H9 (cell line): ENCODE data around the gene METTL22. TPM values are rescaled to one million over a fixed set of nuclear protein-coding genes. Genes with fewer than 3 reads are reported as not detected.

ENCODE experiments used
- DNase-seq: peaks from one replicate; pipeline ENCODE4 v3.0.0-alpha.2; 2017
- H2AFZ ChIP-seq: one replicate; pipeline ENCODE4 v1.6.1; 2013; ENCODE audit warnings: mild to moderate bottlenecking, low read length, control low read depth, moderate library complexity
- H2AK5ac ChIP-seq: 2 replicates; pipeline ENCODE4 v1.6.1; 2013; ENCODE audit warnings: low read length, control low read depth, mixed read lengths; ENCODE audit not compliant: insufficient read length
- H2BK120ac ChIP-seq: one replicate; pipeline ENCODE4 v1.6.1; 2013; ENCODE audit warnings: low read depth, mild to moderate bottlenecking, low read length, control low read depth, inconsistent platforms; ENCODE audit not compliant: poor library complexity, severe bottlenecking
- H2BK12ac ChIP-seq: 2 replicates; pipeline ENCODE4 v1.6.1; 2013; ENCODE audit warnings: low read length, control low read depth, mixed read lengths, low read depth; ENCODE audit not compliant: insufficient read length
- H2BK15ac ChIP-seq: 2 replicates; pipeline ENCODE4 v1.6.1; 2013; ENCODE audit warnings: low read depth, low read length, control low read depth
- H2BK20ac ChIP-seq: one replicate; pipeline ENCODE4 v1.6.1; 2013; ENCODE audit warnings: low read depth, mild to moderate bottlenecking, low read length, control low read depth, inconsistent platforms; ENCODE audit not compliant: poor library complexity, severe bottlenecking
- H2BK5ac ChIP-seq: 2 replicates; pipeline ENCODE4 v1.6.1; 2013; ENCODE audit warnings: low read length, control low read depth, mixed read lengths; ENCODE audit not compliant: insufficient read length
- H3K14ac ChIP-seq: 2 replicates; pipeline ENCODE4 v1.6.1; 2013; ENCODE audit warnings: low read length, control low read depth; ENCODE audit not compliant: insufficient read depth
- H3K18ac ChIP-seq: 2 replicates; pipeline ENCODE4 v1.6.1; 2013; ENCODE audit warnings: low read depth, mild to moderate bottlenecking, mixed read lengths, low read length, control low read depth; ENCODE audit not compliant: insufficient read length
- H3K23ac ChIP-seq: 2 replicates; pipeline ENCODE4 v1.6.1; 2013; ENCODE audit warnings: low read length, control low read depth, mixed read lengths, low read depth; ENCODE audit not compliant: insufficient read length
- H3K23me2 ChIP-seq: 2 replicates; pipeline ENCODE4 v1.6.1; 2013; ENCODE audit warnings: low read depth, mild to moderate bottlenecking, mixed read lengths, low read length, control low read depth; ENCODE audit not compliant: insufficient read length, poor library complexity, severe bottlenecking
- H3K27ac ChIP-seq: 2 replicates; pipeline ENCODE4 v1.5.1; 2013; ENCODE audit warnings: low read length, control low read depth, mixed read lengths, low read depth; ENCODE audit not compliant: insufficient read length
- H3K27me3 ChIP-seq: 2 replicates; pipeline ENCODE4 v1.6.1; 2013; ENCODE audit warnings: low read length, control low read depth, inconsistent platforms; ENCODE audit not compliant: insufficient read depth
- H3K4ac ChIP-seq: 2 replicates; pipeline ENCODE4 v1.6.1; 2013; ENCODE audit warnings: low read depth, mild to moderate bottlenecking, control low read depth, inconsistent platforms, low read length, moderate library complexity
- H3K4me1 ChIP-seq: 2 replicates; pipeline ENCODE4 v1.6.1; 2013; ENCODE audit warnings: low read length, control low read depth, inconsistent platforms; ENCODE audit not compliant: insufficient read depth
- H3K4me2 ChIP-seq: 2 replicates; pipeline ENCODE4 v1.6.1; 2013; ENCODE audit warnings: low read length, control low read depth, mixed read lengths; ENCODE audit not compliant: insufficient read length, insufficient read depth
- H3K56ac ChIP-seq: 2 replicates; pipeline ENCODE4 v1.6.1; 2013; ENCODE audit warnings: low read depth, mild to moderate bottlenecking, mixed read lengths, low read length, control low read depth; ENCODE audit not compliant: insufficient read length
- H3K79me1 ChIP-seq: 2 replicates; pipeline ENCODE4 v1.6.1; 2013; ENCODE audit warnings: low read depth, mild to moderate bottlenecking, moderate library complexity, low read length, control low read depth, inconsistent platforms; ENCODE audit not compliant: insufficient read depth, poor library complexity, severe bottlenecking
- H3K79me2 ChIP-seq: 2 replicates; pipeline ENCODE4 v1.6.1; 2013; ENCODE audit warnings: low read length, control low read depth, inconsistent platforms; ENCODE audit not compliant: insufficient read depth
- H3K9ac ChIP-seq: 2 replicates; pipeline ENCODE4 v1.6.1; 2013; ENCODE audit warnings: low read length, control low read depth, mixed read lengths; ENCODE audit not compliant: insufficient read length; ENCODE audit errors: extremely low read depth
- H3K9me3 ChIP-seq: one replicate; pipeline ENCODE4 v1.6.1; 2013; ENCODE audit warnings: low read depth, low read length, inconsistent platforms; ENCODE audit not compliant: control insufficient read depth
- H3T11ph ChIP-seq: one replicate; pipeline ENCODE4 v1.6.1; 2013; ENCODE audit warnings: mild to moderate bottlenecking, low read length, control low read depth, inconsistent platforms
- H4K20me1 ChIP-seq: one replicate; pipeline ENCODE4 v1.6.1; 2013; ENCODE audit not compliant: control insufficient read depth, insufficient read length, insufficient read depth
- H4K5ac ChIP-seq: 2 replicates; pipeline ENCODE4 v1.6.1; 2013; ENCODE audit warnings: low read depth, mild to moderate bottlenecking, mixed read lengths, low read length, control low read depth; ENCODE audit not compliant: insufficient read length
- H4K8ac ChIP-seq: replicated peaks from 2 replicates; pipeline ENCODE4 v1.6.1; 2013; ENCODE audit warnings: low read length, control low read depth, mixed read lengths, low read depth; ENCODE audit not compliant: insufficient read length
- H4K91ac ChIP-seq: 2 replicates; pipeline ENCODE4 v1.6.1; 2013; ENCODE audit warnings: low read depth, mild to moderate bottlenecking, moderate library complexity, mixed read lengths, low read length, control low read depth; ENCODE audit not compliant: insufficient read length
- H3K27ac Mint-ChIP-seq, 3 experiments: 2 replicates in 2 of 3; 3 replicates in 1 of 3; pipeline ENCODE4 v1.8.0; 2020 to 2021; ENCODE audit warnings: mixed read lengths in 3 of 3, mild to moderate bottlenecking in 1 of 3, moderate library complexity in 1 of 3
- H3K27me3 Mint-ChIP-seq: 2 replicates; pipeline ENCODE4 v1.8.0; 2021; ENCODE audit warnings: low read depth, mild to moderate bottlenecking, moderate library complexity, mixed read lengths
- H3K36me3 Mint-ChIP-seq, 3 experiments: 2 replicates in 2 of 3; 3 replicates in 1 of 3; pipeline ENCODE4 v1.8.0; 2020 to 2021; ENCODE audit warnings: low read depth in 3 of 3, mixed read lengths in 3 of 3; ENCODE audit not compliant: insufficient read depth in 1 of 3
- H3K4me1 Mint-ChIP-seq, 2 experiments: 2 replicates each; pipeline ENCODE4 v1.8.0; 2020; ENCODE audit warnings: mixed read lengths in 2 of 2
- H3K4me3 Mint-ChIP-seq, 2 experiments: 2 replicates in 1 of 2; 3 replicates in 1 of 2; pipeline ENCODE4 v1.8.0; 2020 to 2021; ENCODE audit warnings: mild to moderate bottlenecking in 2 of 2, mixed read lengths in 2 of 2, moderate library complexity in 1 of 2
- H3K9me3 Mint-ChIP-seq, 2 experiments: 2 replicates in 1 of 2; 3 replicates in 1 of 2; pipeline ENCODE4 v1.8.0; 2020; ENCODE audit warnings: mild to moderate bottlenecking in 2 of 2, mixed read lengths in 2 of 2, moderate library complexity in 1 of 2
- CTCF ChIP-seq: fragments of 200-600 bp; sonication (generic); conservative IDR thresholded peaks from 3 replicates; pipeline ENCODE4 v1.8.0; 2021; ENCODE audit warnings: antibody characterized with exemption, mild to moderate bottlenecking
- WGBS: extraction: QIAGEN DNeasy Blood & Tissue Kit; methylation state at CpG from one replicate; pipeline ENCODE4 v1.1.7; 2013; ENCODE audit warnings: missing lambda C conversion rate, low lambda C conversion rate, mixed read lengths; ENCODE audit not compliant: insufficient read length; ENCODE audit errors: extremely low coverage; 5-methylcytosine and 5-hydroxymethylcytosine counted together
- total RNA-seq: library from RNA; stranded (reverse); gene quantifications from 2 replicates; pipeline ENCODE4 v1.2.1, GENCODE V29; 2021

Gene METTL22
- total RNA-seq, 1 experiment from 2014 or later: 51.9 TPM

GRCh38 chr16:8649829-8650554, 28.5 kb downstream of the METTL22 start:
- H3K27me3 Mint-ChIP-seq: no peaks in the 10 kb centered on the region; the same call in 1 of the 2 replicates
- peaks cover 6% of the 10 kb centered on the region in 2 experiments; a peak in 3 of 4 replicates for H3K4me1 Mint-ChIP-seq
- no peak for TF ChIP-seq CTCF

More at GRCh38 chr16:8649829-8650554, 28.5 kb downstream of the METTL22 start:
- Histone ChIP-seq H3K79me2 (no peaks in the 10 kb centered on the region), H4K20me1 (no peaks in the 10 kb centered on the region), H3K56ac (no peak overlapping the region), H2BK12ac (no peak overlapping the region), H4K5ac (no peak overlapping the region), H3K4ac (no peak overlapping the region), H3K23ac (no peak overlapping the region), H3K4me1 (no peaks in the 10 kb centered on the region; the same call in 1 of the 2 replicates), H3K9me3 (no peaks in the 10 kb centered on the region), H2BK20ac (no peak overlapping the region), H3K23me2 (no peaks in the 10 kb centered on the region), H2AK5ac (no peak overlapping the region), H3K79me1 (no peaks in the 10 kb centered on the region), H4K91ac (no peak overlapping the region), H2BK120ac (no peak overlapping the region), H2AFZ (no peak overlapping the region), H3K27ac (no peak overlapping the region), H3K27me3 (no peaks in the 10 kb centered on the region), H3K4me2 (no peak overlapping the region), H3K9ac (no peak overlapping the region), H4K8ac (no peak overlapping the region), H2BK15ac (no peak overlapping the region), H3T11ph (no peak overlapping the region), H2BK5ac (no peak overlapping the region), H3K14ac (no peak overlapping the region), H3K18ac (no peak overlapping the region)
- Mint-ChIP-seq H3K27ac (no peak overlapping the region; a peak in 1 of 7 replicates), H3K9me3 (peaks cover 0 to under 1% of the 10 kb centered on the region in 2 experiments; a peak in 1 of 5 replicates), H3K4me3 (no peak overlapping the region), H3K36me3 (peaks cover 29 to 40% (median 37%) of the 10 kb centered on the region in 3 experiments; a peak in 6 of 7 replicates)
- DNase-seq: no peak
- no CpG with 5 or more reads among the region's 8 CpGs for WGBS
